Measurements from ENCODE around the gene TIMM10. TPM values are rescaled to one million over a fixed set of nuclear protein-coding genes. Genes with fewer than 3 reads are reported as not detected.
A peak's percentile ranks its signal among the peaks of the same experiment; 100 is the strongest.

Gene TIMM10
- total RNA-seq, 4 donors from 2014 or later, result 1.6 to 36.8 (median 34.0) TPM; not detected in 1

DNA sequence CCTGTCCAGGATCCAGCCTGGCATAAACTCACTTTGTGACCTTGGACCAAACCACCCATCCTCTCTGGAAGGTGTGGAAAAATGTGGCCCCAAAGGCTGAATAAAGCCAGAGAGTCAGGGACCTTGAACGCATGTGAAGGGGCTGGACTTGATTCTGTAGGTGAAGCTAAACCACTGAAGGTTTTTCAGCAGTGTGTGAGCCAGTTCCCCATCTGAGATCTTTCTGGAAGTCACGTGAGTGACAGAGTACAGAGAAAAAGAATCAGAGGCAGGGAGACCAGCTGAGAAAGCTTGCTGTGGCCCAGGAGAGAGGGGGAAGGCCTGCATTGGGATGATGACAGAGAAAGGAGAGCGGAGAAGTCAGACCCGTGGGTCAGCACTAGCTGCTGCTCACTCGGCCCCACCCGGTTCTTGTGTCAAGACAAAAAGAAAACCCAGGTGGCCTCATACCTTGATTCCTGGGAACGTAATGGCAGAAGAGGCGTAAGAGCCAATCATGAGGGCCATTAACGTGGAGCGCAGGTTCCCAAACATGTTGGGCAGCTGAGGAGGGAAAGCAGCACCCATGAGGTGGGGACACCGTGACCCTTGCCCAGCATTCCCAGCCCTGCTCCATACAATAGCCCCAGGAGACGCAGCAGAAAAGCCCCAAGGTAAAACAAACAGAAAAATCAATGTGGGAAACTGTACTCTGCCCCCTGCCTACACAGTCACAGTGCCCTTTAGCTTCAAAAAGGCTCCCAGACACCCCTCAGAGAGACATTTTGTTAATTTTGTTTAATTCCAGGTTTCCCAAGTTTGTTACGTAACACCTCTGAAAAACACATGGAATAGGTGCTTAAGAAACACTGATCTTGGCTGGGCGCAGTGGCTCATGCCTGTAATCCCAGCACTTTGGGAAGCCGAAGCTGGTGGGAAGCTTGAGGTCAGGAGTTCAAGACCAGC, 33.0 kb downstream of the TIMM10 start:
- no peaks in the 10 kb centered on the region for H3K36me3 ChIP-seq
- no peak overlapping the region for H3K4me3 ChIP-seq
- no peak for DNase-seq
- WGBS, 2 donors (ENCODE audit: low coverage in 1 of 2), result 92 to 93% methylated on average over 11 to 15 of the region's 15 CpGs
- peaks cover 6 to 17% (median 13%) of the 10 kb centered on the region in 4 donors for H3K4me1 ChIP-seq
- H3K27ac ChIP-seq, result no peak overlapping the region
- TF ChIP-seq, protein P1, sequence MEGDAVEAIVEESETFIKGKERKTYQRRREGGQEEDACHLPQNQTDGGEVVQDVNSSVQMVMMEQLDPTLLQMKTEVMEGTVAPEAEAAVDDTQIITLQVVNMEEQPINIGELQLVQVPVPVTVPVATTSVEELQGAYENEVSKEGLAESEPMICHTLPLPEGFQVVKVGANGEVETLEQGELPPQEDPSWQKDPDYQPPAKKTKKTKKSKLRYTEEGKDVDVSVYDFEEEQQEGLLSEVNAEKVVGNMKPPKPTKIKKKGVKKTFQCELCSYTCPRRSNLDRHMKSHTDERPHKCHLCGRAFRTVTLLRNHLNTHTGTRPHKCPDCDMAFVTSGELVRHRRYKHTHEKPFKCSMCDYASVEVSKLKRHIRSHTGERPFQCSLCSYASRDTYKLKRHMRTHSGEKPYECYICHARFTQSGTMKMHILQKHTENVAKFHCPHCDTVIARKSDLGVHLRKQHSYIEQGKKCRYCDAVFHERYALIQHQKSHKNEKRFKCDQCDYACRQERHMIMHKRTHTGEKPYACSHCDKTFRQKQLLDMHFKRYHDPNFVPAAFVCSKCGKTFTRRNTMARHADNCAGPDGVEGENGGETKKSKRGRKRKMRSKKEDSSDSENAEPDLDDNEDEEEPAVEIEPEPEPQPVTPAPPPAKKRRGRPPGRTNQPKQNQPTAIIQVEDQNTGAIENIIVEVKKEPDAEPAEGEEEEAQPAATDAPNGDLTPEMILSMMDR (IDR thresholded peaks at IDR 0.05), result no peak
- no peak for TF ChIP-seq POLR2A (IDR thresholded peaks at IDR 0.05)
- H3K9me3 ChIP-seq, result no peaks in the 10 kb centered on the region
- intact Hi-C loops (cut with DNase I; ENCODE audit: low total_unique reads) (no loop called here), in situ Hi-C loops (cut with MboI; ENCODE audit: low pct_ligation_motif_present in 1 of 4, low pct_unique_long_range_greater_than_20kb in 1 of 4, low sequenced_read_pairs in 3 of 4) (loop anchor here in 2 of 4 donors (25.0 kb wide), 1 partner anchor 160 kb away; the partner anchor contains the start of genes P2RX3 (in 2 of the 2) and SSRP1 (in 2 of the 2))
- H3K27me3 ChIP-seq, result no peaks in the 10 kb centered on the region

DNA sequence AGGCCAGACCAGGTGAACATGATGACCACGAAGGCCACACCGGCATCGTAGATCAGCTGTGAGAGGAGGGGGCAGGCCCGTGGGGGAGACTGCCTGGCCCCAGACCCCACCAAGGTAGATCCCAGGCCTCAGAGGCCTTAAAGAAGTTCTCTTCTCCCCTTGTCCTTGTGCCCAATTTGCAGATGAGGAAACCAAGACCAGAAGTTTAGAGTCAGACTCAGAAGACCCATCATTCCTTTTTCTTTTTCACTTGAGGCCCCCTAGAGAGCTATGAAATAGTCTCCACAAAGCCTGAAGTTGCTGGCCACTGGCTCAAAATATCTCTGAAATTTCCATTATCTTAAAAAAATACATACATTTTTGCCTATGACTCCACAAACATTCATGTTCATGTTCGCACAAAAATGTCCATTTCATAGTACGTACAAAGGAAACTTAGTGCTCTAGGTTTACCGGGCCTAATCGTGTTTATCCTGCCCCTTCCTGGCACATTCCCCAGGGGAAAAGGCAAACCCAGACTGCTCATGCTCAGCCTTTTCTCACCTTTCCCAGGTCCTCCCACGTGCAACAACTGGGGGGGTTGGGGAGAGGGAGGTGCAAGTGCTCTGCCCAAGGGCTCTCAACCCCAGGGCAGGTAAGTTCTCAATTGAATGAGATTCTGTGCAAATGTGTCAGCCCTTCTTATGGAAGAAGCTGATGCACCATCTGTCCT, 34.3 kb downstream of the TIMM10 start:
- DNase-seq, result no peak
- H3K27ac ChIP-seq, result no peak overlapping the region

DNA sequence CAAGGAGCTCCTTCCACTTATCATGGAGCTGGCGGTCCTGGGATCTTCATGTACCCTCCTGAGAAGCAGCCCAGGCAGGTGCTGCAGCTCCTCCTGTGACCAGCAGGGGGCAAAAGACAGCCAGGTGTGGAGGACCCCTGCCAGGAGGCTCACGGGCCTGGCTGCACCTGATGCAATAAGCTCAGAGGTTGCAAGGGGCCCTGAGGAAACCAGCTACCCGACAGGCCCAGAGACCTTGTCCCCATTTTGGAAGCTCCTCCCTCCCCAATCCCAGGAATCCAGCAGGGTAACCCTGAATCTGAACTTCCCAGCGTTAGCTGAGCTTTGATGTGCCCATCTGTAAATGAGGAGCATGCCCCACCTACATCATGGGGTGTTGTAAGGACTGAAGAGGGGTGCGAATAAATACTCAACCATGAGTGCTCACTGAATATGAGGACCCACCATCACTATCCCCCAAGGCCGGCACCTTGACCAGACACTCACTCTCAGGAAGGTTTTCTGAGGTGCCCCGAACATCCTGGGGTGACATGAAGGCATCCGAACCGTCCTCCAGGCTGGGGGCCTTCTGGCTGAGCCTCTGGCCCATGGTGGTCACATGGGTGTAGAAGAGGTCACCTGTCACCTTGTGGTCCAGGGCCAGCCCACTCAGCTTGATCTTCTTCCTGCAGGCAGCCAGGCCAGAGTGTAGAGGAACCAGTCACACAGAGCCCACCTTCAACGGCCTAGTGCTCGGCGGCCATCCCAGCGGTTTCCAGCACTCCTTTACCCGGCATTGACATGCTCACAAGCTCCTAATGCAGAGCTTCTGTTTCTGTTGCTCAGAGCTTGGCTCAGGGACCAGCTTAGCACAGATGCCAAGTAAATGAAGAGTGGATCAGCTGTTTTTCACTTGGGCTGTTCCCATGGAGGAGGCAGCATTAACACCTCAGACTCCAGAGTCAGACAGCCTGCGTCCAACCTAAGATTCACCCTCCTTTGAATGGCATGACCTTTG, 36.7 kb downstream of the TIMM10 start:
- Histone ChIP-seq H3K4me3 (no peak overlapping the region), H3K27me3 (no peaks in the 10 kb centered on the region), H3K4me1 (peaks cover 0 to 3% (median 1%) of the 10 kb centered on the region in 4 donors), H3K27ac (no peak overlapping the region), H3K36me3 (no peaks in the 10 kb centered on the region), H3K9me3 (no peaks in the 10 kb centered on the region)
- intact Hi-C loops (cut with DNase I; ENCODE audit: low total_unique reads), result loop anchor here (2.0 kb wide), 1 partner anchor 29 kb away; no protein-coding TSS in a partner anchor
- 79 to 100% methylated on average over 1 to 13 of the region's 15 CpGs for WGBS, 2 donors (ENCODE audit: low coverage in 1 of 2)
- TF ChIP-seq, protein P1 (IDR thresholded peaks at IDR 0.05), result peak; percentile 80 to 94 (median 89)
- TF ChIP-seq POLR2A (IDR thresholded peaks at IDR 0.05), result no peak
- peak; percentile 68 for DNase-seq
- in situ Hi-C loops (cut with MboI; ENCODE audit: low pct_ligation_motif_present in 1 of 4, low pct_unique_long_range_greater_than_20kb in 1 of 4, low sequenced_read_pairs in 3 of 4), result loop anchor here in 3 of 4 donors (5.0 to 25.0 kb wide), 2 partner anchors 33 to 157 kb away; partner anchors contain the start of genes P2RX3 (in 2 of the 3) and SSRP1 (in 2 of the 3)

More for the DNA sequence above, 34.3 kb downstream of the TIMM10 start:
- no peak for TF ChIP-seq EP300 (IDR thresholded peaks at IDR 0.05; ENCODE audit: low read depth)
- no peaks in the 10 kb centered on the region for H3K9me3 ChIP-seq
- H3K4me1 ChIP-seq, result peaks cover 6 to 17% (median 13%) of the 10 kb centered on the region in 4 donors
- intact Hi-C loops (cut with DNase I; ENCODE audit: low total_unique reads) (no loop called here), in situ Hi-C loops (cut with MboI; ENCODE audit: low pct_ligation_motif_present in 1 of 4, low pct_unique_long_range_greater_than_20kb in 1 of 4, low sequenced_read_pairs in 3 of 4) (loop anchor here in 2 of 4 donors (25.0 kb wide), 1 partner anchor 159 kb away; the partner anchor contains the start of genes P2RX3 (in 2 of the 2) and SSRP1 (in 2 of the 2))
- H3K27me3 ChIP-seq, result no peaks in the 10 kb centered on the region
- WGBS, 2 donors (ENCODE audit: low coverage in 1 of 2), result 80 to 85% methylated on average over 5 to 9 of the region's 9 CpGs
- H3K36me3 ChIP-seq, result no peaks in the 10 kb centered on the region
- H3K4me3 ChIP-seq, result no peak overlapping the region

DNA sequence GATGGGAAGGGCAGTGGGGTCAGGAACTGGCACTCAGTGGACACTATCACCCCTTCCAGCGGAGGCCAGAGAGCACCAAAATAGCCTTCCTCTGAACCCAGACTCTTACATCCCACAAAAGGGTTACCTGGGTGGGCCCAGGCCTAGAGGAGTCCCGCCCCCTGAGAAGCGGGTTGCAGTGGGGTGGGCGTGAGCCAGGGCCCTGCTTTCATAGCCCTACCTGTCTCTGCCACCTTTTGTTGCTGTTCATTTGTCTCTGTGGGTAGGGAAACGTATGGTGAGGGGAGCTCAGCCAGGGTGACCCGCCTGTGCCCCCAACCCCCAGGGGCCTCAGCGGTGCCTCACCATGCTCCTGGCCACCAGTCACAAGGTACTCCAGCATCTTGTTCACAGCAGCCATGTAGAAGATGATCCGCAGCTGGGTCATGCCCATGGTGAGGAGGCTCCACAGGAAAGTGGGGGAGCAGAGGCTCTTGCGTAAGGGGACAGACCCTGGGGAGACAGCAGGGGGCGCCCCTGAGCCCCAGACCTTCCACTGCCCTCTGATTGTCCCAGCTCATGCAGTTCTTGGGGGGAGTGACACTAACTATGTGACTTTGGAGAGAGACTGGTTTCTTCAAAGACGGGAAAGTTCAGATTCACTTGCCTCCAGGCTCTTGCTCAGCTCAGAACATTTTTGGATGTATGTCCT, 39.0 kb downstream of the TIMM10 start:
- Histone ChIP-seq H3K9me3 (no peaks in the 10 kb centered on the region), H3K4me3 (no peak overlapping the region), H3K36me3 (no peaks in the 10 kb centered on the region), H3K4me1 (no peaks in the 10 kb centered on the region), H3K27ac (no peak overlapping the region), H3K27me3 (no peaks in the 10 kb centered on the region)
- TF ChIP-seq POLR2AphosphoS5 (IDR thresholded peaks at IDR 0.05) (no peak), POLR2A (IDR thresholded peaks at IDR 0.05) (no peak)
- TF ChIP-seq, protein P1 (IDR thresholded peaks at IDR 0.05), result peak; percentile 43 to 58 (median 51)
- in situ Hi-C loops (cut with MboI; ENCODE audit: low pct_ligation_motif_present in 1 of 4, low pct_unique_long_range_greater_than_20kb in 1 of 4, low sequenced_read_pairs in 3 of 4), result loop anchor here in 3 of 4 donors (5.0 to 25.0 kb wide), 2 partner anchors 36 to 154 kb away; partner anchors contain the start of genes P2RX3 (in 2 of the 3) and SSRP1 (in 2 of the 3)
- intact Hi-C loops (cut with DNase I; ENCODE audit: low total_unique reads), result loop anchor here (2.0 kb wide), 1 partner anchor 31 kb away; no protein-coding TSS in a partner anchor
- WGBS, 2 donors (ENCODE audit: low coverage in 1 of 2), result 86% methylated on average over 8 of the region's 11 CpGs; no CpG with 5 or more reads in 1 of the 2 donors
- DNase-seq, result peak; percentile 46

Measured in transverse colon (tissue), 4 donors.